GM21360 (cell line): ENCODE measurements around the gene OR9A4.
"Not testable (repeated sequence)": the region's sequence is repeated elsewhere in the genome, so short reads cannot be mapped to it uniquely, and the experiment has no call there.

Experiments used
- ATAC-seq: cut with Tn5 transposase; IDR thresholded peaks from one replicate; pipeline ENCODE4 v1.9.1; 2021; ENCODE audit warnings: mild to moderate bottlenecking, moderate library complexity; ENCODE audit not compliant: unreplicated experiment

Gene OR9A4, protein sequence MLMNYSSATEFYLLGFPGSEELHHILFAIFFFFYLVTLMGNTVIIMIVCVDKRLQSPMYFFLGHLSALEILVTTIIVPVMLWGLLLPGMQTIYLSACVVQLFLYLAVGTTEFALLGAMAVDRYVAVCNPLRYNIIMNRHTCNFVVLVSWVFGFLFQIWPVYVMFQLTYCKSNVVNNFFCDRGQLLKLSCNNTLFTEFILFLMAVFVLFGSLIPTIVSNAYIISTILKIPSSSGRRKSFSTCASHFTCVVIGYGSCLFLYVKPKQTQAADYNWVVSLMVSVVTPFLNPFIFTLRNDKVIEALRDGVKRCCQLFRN

GRCh38 chr7:141916099-141916498 lies at the start of gene OR9A4:
OR9A4 (plus strand) TSS chr7:141916399; CDS start chr7:141918876, 2,477 bp downstream.
- no peak for ATAC-seq

DNA sequence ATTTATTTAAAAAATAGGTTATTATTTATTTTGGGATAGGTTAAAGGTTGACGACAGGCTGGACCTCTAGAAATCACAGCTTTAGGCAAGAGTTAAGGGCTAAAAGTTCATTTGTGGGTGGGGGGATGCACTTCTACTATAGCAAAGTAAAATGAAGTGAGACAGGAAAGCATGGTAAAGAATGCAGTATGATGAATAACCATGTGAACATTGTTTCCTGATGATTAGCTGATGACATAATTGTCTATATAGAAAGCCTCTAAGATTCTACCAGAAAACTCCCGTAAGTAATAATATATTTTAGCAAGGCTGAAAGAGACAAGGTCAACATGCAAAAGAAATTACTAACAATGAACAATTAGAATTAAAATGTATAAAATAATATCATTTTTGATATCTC lies 49.2 kb upstream of the OR9A4 start:
- ATAC-seq, result no peak

GRCh38 chr7:141872931-141873330 lies 43.3 kb upstream of the OR9A4 start:
- ATAC-seq, result no peak

- no peak for ATAC-seq
Measured at GRCh38 chr7:141874787-141875186, 41.4 kb upstream of the OR9A4 start.

DNA sequence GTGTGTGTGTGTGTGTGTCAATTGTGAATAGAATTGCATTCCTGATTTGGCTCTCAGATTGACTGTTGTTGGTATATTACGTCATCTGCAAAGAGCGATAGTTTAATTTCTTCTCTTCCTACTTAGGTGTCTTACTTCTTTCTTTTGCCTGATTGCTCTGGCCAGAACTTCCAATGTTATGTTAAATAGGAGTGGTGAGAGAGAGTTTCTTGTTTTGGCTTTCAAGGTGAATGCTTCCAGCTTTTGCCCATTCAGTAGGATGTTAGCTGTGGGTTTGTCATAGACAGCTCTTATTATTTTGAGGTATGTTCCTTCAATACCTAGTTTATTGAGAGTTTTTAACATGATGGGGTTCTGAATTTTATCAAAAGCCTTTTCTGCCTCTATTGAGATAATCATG lies 40.7 kb upstream of the OR9A4 start:
- ATAC-seq, result no peak

DNA sequence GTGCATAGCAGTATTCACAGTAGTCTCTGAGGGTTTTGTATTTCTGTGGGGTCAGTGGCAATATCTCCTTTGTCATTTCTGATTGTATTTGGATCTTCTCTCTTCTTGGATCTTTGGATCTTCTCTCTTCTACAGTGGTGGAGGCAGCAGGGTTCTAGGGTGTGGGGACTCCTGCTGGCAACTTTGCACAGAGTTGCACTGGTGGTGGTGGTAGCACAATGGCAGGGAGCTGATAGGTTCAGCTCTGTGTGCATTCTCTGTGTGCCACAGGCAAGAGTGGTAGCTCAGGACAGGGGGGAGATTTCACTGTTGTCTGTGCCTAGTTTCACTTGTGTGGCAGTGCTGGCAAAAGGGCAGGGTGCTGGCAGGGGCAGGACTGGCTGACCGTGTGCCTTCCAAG lies 39.8 kb upstream of the OR9A4 start:
- no peak for ATAC-seq

DNA sequence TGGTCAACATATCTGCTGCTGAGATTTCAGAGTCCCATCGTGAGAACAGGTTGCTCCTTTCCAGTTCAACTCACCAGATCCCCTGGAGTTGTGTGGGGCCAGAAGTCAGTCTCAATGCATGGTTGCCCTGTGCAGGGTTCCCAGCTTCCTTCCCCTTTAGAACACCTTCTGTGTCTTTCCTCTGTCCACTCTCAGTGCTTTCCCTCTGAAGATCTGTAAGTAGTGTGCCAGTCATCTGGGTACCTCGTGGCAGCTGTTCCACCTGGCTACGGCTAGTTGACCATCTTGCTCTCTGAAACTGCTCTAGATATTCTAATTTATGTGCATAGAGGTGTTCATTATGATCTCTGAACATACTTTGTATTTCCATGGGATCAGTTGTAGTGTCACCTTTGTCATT lies 38.8 kb upstream of the OR9A4 start:
- no peak for ATAC-seq

- ATAC-seq, result no peak
Measured at GRCh38 chr7:141880960-141881359, 35.2 kb upstream of the OR9A4 start.

DNA sequence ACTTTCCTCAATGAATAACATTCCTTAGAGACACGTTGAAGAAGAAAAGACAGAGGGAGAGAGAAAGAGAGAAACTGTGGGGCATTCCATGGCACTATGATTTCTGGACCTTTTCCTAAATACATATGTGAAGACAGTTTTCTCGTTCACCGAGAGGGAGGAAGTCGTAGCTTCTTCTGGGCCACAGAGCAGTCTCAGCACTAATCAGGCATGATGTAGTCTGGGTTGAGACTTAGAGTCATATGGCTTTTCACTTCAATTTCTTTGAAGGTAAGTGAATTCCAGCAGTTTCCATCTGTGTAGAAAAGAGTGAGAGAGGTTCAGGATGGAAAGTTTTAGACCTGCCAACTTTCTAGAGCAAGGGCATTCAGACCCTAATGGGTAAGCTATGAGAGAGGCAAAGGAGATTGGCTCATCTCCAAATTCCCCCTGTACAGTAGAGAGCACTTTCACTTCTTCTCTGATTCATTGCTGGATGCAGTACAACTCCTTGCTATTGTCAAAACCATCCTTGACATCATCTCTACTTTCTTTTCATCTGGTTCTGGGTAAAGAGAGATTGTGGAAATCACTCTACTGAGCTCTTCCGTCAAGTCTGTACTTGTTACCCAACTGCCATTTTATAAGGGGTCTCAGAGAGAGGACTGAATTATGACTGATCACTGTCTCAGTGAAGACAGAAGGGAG lies 31.5 kb upstream of the OR9A4 start:
- ATAC-seq, result no peak

DNA sequence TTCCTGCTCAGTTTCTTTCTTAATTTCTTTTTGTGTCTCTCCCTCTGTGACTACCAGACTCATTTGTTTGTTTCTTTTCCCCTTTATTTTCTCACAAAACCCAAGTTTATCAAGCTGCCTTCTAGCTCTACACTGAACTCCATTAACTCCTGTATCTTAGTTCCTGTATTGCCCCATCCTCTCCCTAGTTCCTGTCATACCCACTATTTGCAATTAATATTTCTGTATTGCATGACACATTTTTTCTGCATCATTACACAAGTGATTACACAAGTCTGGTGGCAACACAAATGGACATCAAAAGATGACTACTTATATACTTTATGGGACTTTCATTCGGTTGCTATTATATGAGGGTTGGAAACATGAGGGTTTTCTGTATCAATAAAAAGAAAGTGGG lies 26.9 kb upstream of the OR9A4 start:
- no peak for ATAC-seq

DNA sequence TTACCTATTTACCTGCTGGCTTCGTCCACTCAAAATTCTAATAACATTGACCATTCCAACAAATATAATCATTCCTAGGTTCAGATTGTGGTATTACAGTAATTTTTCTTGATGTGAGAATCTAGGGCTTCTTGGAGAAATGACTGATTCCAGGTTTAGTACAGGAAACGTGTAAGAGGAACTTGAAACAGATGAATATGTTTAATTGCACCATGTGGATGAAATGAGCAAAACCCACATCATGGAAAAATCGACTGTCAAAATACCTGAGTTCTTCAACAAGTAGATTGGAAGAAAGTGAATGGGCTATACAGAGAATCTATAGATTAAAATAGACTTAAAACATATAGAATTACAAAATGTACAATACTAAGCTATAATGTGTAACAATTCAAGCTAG lies 24.9 kb upstream of the OR9A4 start:
- no peak for ATAC-seq

DNA sequence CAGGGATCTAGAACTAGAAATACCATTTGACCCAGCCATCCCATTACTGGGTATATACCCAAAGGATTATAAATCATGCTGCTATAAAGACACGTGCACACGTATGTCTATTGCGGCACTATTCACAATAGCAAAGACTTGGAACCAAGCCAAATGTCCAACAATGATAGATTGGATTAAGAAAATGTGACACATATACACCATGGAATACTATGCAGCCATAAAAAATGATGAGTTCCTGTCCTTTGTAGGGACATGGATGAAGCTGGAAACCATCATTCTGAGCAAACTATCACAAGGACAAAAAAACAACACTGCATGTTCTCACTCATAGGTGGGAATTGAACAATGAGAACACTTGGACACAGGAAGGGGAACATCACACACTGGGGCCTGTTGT lies 16.8 kb upstream of the OR9A4 start:
- ATAC-seq, result not testable (repeated sequence)

GRCh38 chr7:141906285-141906684 lies 9.9 kb upstream of the OR9A4 start:
- no peak for ATAC-seq

GRCh38 chr7:141911391-141911790 lies 4.8 kb upstream of the OR9A4 start:
- ATAC-seq, result no peak

DNA sequence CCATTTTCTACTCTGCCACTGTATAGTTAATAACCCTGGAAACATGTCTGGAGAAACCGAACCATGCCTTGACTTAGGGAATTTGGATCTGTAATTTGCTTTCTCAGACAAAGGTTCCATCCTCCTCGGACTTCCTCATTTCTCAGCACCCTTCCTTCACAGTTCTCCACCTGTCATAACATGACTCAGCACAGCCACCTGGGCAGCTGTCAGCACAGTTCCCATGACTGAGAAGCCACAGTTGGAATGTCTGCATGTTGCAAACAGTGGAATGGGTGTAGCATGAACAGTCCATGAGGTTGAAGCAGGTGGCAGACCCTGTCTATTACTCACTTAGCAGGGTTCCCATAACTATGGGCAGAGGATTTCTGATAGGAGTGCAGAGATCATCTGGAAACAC lies 634 bp upstream of the OR9A4 start:
- no peak for ATAC-seq

DNA sequence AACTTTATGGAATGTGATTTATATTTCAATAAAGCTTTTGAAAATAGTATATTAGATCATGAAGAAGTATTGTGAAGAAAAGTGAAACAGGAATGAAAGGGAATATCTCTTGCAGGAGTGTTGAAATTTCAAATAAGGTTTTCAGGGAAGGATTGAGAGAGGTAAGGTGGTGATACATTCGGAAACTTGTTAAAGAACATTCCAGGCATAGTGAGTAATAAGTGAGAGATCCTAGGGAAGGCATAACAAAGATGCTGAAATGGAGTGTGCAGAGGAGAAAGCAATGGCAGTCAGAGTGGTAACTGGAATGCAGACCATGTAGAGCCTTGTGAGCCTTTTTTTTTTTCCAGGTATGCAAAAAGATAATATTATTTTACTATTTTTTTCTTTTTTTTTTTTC lies 4.1 kb downstream of the OR9A4 start:
- ATAC-seq, result no peak

DNA sequence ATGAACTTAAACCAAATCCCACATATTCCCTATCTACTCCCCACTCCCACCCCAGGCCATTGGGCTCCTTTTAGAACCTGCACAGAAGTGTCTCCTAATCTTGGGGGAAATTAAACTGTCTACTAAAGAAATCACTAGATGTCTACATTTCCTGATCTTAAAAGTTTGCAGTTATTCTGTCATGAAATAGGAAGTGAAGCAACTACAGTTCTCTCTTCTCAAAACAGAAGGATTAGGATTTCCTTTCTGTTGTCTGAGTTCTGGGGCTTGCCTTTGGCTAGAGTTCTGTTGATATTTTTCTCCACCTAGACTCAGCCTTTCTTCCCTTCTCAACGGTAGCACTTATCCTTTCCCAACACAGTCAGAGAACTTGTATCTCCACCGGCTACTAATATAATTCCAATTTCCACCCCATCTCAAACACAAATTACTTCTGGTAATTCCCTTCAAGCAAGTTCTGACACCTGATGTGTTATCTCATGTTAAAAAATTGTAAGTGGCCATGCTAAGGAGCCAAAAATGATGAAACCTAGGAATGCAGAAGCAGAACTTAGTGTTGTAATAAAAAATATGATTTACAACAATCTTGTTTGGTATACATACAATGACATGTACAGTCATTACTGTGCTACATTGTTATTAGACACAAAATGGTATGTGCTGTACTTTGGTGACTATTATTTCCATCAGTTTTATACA lies 12.1 kb downstream of the OR9A4 start:
- ATAC-seq, result no peak

DNA sequence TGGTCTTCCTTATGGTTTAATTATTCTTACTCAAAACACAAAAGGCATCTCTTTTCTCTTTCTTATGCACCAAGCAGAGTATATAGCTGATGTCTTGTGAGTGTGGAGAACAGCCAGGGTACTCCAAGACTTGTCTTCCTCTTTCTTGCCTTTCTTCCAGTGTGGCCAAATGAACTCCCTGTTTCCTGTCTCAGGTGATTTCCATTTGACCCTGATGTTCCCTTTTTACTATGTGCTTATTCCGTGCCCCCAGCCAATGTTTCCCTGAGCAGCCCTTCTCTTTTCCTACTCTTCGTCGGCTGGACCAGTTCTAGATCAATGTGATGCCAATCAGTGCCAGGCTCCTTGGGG lies 12.6 kb downstream of the OR9A4 start:
- ATAC-seq, result no peak

DNA sequence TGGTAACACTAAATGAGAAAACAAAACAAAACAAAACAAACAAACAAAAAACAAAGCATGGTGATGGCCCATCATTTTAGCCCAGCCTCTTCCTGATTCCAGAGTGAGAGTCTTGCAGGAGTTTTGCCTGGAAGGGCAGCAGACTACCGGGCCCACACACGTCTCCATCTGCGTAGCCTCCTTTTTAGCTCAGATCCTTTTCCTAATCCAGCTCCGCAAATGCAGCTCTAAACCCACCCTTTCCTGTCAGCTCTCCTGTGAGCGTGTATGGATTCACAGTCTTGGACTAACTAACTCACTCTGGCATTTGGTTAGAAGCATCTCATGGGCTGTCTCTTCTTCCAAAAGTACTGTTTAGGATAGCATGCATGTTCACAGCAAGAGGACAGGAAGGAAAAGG lies 14.0 kb downstream of the OR9A4 start:
- no peak for ATAC-seq

GRCh38 chr7:141941075-141941474 lies 24.9 kb downstream of the OR9A4 start:
- no peak for ATAC-seq

GRCh38 chr7:141943846-141944245 lies 27.6 kb downstream of the OR9A4 start:
- no peak for ATAC-seq

- no peak for ATAC-seq
Measured at GRCh38 chr7:141944811-141945210, 28.6 kb downstream of the OR9A4 start.
